Fibroblast of lung (primary cell): Measurements from ENCODE around the gene IL2RA.

ENCODE experiments used
- EZH2 ChIP-seq: IDR thresholded peaks from 2 replicates; pipeline ENCODE4 v1.5.1; 2012; ENCODE audit warnings: low read length, control low read depth, mild to moderate bottlenecking; ENCODE audit errors: missing control alignments
- TF ChIP-seq, protein P1 (sequence below), 2 donors: IDR thresholded peaks in 1 of 2; conservative IDR thresholded peaks in 1 of 2; 1 replicate in 1 of 2; 2 replicates in 1 of 2; pipeline ENCODE4 v1.5.1; 2011 to 2012; ENCODE audit warnings: low read length in 2 of 2, control low read depth in 1 of 2, inconsistent platforms in 1 of 2, low read depth in 1 of 2, mild to moderate bottlenecking in 1 of 2

DNA sequence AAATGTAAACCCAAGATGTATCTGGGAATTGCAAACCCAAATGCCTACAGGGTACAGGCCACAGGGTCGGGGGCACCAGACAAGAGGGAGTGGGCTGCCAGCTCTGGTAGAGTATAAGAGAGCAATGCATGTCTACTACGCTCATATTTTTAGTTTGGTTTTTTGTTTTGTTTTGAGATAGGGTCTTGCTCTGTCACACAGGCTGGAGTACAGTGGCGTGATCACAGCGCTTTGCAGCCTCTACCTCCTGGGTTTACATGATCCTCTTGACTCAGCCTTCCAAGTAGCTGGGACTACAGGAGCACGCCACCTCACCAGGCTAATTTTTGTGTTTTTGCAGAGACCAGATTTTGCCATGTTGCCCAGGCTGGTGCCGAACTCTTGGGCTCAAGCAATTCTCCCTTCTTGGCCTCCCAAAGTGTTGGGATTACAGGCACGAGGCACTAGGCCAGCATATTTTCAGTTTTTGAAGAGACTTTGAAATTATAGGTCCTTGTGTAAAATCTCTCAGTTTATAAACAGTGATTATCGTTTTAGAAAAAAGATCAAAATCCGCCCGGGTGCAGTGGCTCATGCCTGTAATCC, 73.7 kb downstream of the IL2RA start:
- TF ChIP-seq, protein P1, sequence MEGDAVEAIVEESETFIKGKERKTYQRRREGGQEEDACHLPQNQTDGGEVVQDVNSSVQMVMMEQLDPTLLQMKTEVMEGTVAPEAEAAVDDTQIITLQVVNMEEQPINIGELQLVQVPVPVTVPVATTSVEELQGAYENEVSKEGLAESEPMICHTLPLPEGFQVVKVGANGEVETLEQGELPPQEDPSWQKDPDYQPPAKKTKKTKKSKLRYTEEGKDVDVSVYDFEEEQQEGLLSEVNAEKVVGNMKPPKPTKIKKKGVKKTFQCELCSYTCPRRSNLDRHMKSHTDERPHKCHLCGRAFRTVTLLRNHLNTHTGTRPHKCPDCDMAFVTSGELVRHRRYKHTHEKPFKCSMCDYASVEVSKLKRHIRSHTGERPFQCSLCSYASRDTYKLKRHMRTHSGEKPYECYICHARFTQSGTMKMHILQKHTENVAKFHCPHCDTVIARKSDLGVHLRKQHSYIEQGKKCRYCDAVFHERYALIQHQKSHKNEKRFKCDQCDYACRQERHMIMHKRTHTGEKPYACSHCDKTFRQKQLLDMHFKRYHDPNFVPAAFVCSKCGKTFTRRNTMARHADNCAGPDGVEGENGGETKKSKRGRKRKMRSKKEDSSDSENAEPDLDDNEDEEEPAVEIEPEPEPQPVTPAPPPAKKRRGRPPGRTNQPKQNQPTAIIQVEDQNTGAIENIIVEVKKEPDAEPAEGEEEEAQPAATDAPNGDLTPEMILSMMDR (conservative IDR thresholded peaks at IDR 0.05 in 1 of 2, IDR thresholded peaks at IDR 0.05 in 1 of 2; ENCODE audit: low read depth in 1 of 2, low read length in 2 of 2): no peak
- TF ChIP-seq EZH2: no peak
